HG03442 (cell line): ENCODE results near the gene MARCHF2.
A peak's percentile ranks its signal among the peaks of the same experiment; 100 is the strongest.
"Not testable (repeated sequence)": the region's sequence is repeated elsewhere in the genome, so short reads cannot be mapped to it uniquely, and the experiment has no call there.

Experiments
- ATAC-seq: cut with Tn5 transposase; IDR thresholded peaks from one replicate; pipeline ENCODE4 v1.9.1; 2021; ENCODE audit warnings: mild to moderate bottlenecking, moderate library complexity; ENCODE audit not compliant: unreplicated experiment

Gene MARCHF2

DNA sequence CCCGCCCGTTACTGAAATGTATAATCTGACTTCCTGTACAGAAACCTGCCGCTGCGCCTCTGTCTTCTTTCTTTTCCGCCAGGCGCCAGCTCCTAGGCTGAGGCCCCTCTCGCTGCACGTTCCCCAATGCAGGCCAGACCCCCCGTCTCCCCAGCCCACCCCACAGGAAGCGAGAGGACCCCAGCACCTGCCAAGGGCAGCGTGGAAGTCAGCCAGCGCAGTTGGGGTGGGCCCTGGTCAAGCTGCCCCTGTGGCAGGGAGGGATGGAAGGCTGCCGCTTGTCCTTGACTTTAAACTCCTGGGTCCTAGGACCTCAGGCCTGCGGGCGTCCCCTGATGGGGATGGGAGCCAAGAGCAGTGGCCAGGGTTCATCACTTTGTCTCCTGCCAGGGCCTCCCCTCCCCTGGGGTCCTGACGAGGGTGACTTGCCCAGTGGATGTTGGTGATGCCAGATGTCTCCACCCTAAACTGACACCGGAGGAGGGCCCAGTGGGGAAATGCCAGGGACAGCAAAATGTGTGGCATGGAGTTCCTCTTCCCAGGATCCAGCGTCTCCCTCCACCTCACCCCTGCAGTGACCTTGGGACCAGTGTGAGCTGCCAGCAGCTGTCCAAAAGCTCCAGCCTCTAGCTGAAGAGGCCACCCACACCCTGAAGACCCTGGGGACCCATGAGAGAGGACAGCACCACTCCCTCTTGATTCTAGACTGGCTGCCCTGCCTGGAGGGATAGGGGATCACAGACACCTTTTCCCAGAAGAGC, 8.5 kb upstream of the MARCHF2 start:
- ATAC-seq: no peak

DNA sequence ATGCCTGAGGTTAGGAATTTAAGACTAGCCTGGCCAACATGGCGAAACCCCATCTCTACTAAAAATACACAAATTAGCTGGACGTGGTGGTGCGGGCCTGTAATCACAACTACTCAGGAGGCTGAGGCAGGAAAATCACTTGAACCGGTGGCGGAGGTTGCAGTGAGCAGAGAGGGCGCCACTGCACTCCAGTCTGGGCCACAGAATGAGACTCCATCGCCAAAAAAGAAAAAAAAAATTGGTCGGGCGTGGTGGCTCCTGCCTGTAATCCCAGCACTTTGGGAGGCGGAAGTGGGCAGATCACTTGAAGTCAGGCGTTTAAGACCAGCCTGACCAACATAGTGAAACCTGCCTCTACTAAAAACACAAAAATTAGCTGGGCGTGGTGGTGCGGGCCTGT, 2.4 kb upstream of the MARCHF2 start:
- not testable (repeated sequence) for ATAC-seq

DNA sequence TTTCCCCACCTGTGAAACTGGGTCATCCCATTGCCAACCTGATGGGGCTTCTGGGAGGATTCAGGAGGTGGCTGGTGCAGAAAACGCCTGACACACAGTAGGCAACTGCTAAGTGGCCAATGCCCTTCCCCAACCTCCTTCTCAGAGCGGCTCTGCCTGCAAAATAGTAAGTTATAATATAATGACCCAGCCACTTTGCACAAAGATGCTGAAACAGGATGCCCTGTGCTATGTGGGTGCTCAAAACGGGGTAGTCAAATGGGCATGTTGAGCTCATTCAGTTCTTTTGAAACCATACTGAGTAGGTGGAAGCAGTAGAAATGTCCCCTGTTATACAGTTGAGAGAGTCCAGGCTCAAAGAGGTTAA, 507 bp downstream of the MARCHF2 start:
- no peak for ATAC-seq

DNA sequence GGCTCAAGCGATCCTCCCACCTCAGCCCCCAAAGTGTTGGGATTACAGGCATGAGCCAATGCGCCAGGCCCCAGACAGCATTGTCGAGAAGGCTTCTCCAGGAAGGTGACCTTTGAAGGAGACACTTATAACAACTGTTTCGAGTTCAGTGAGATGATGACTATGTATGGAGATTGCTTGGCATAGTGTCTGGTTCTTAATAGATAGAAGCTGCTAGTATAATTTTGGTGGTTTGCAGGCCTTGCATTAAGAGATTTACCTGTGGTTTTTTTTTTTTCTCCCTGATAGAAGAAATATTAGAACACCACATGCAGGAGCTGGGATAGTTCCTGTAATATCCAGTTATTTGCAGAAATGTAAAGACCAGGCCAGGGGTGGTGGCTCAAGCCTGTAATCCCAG, 3.7 kb downstream of the MARCHF2 start:
- no peak for ATAC-seq

DNA sequence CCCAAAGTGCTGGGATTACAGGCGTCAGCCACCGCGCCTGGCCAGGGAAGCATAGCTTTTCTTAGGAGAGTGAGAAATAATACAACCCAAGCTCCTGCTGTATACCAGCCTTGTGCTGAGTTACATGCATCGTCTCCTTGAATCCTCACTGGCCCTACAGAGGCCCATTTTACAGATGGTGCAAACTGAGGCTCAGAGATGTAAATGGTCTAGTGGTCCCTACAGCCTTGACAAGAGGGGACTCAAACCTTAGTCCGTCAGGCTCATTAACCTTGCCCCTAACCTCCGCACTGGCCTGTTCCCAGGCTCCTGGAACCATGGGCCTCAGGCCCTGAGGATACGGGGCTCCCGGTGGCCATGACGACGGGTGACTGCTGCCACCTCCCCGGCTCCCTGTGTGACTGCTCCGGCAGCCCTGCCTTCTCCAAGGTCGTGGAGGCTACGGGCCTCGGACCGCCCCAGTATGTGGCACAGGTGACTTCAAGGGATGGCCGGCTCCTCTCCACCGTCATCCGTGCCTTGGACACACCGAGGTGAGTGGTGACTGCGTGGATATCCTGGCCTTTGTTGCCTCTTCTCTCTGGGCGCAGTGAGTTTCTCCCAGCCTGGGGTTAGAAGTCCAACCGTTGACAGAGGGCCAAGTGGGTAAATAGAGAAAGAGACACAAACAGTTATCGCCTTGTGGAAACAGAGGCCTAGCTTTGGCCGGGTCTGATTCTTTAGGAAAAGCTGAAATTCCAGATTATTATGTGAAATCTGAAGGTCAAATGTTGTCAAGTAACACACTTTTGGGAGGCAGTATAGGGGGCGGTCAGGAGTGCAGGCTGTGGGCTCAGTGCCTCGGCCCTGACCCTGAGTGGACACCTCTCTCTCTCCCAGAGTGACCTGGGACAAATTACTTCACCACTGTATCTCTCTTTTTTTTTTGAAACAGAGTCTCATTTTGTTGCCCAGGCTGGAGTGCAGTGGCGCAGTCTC, 8.7 kb downstream of the MARCHF2 start:
- no peak for ATAC-seq

DNA sequence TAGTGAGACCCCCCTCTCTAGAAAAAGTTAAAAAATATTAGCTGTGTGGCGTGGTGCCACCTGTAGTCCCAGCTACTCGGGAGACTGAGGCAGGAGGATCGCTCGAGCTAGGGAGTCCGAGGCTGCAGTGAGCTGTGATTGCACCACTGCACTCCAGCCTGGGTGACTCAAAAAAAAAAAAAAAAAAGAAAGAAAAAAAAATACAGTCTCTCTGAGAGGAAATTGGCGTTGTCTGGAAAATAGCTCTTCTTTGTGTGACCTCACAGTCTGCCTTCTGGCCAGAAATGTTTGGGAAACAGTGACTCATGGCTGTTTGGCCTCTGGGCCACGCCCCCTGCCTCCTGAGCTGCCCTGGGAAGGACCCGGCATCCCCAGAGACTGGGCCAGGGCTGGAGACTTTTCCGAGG, 10.7 kb downstream of the MARCHF2 start:
- ATAC-seq: no peak

DNA sequence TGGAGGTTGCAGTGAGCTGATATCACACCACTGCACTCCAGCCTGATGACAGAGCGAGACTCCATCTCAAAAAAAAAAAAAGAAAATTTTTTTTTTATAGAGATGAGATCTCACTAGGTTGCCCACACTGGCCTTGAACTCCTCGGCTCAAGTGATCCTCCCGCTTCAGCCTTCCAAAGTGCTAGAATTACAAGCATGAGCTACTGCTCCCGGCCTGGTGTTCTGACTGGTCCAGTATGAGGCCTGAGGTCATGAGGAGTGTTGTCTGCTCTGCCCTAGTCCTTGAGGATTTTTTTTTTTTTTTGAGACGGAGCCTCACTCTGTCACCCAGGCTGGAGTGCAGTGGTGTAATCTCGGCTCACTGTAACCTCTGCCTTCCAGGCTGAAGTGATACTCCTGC, 12.2 kb downstream of the MARCHF2 start:
- not testable (repeated sequence) for ATAC-seq

DNA sequence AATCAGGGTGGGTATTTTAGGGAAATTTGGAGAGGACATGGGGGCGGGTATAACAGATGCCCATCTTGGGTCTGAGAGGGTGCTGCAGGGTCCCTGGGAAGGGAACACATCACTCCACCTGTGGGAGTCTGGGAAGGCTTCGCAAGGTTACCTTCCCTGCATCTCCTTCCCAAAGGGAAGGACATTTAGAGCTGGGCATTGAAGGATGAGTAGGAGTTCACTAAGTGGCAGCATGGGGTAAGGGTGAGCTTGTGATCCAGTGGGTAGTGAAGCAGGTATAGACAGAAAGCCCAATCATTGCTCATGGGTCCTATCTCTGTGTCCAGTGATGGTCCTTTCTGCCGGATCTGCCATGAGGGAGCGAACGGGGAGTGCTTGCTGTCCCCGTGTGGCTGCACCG, 13.2 kb downstream of the MARCHF2 start:
- no peak for ATAC-seq

DNA sequence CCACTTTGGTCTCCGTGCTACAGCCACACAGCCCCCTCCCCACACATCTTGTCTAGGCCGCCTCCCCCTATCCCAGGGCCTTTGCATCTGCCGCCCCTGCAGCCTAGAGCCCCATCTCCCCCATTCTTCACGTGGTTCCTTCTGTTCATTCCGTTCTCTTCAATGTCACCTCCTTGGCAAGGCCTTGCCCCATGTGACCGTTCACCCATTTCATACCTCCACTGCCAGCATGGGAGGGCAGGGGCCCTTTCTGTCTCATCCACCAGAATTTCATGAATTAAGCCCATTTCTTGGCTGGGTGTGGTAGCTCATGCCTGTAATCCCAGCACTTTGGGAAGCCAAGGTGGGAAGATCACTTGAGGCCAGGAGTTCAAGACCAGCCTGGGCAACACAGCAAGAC, 15.9 kb downstream of the MARCHF2 start:
- ATAC-seq: no peak

DNA sequence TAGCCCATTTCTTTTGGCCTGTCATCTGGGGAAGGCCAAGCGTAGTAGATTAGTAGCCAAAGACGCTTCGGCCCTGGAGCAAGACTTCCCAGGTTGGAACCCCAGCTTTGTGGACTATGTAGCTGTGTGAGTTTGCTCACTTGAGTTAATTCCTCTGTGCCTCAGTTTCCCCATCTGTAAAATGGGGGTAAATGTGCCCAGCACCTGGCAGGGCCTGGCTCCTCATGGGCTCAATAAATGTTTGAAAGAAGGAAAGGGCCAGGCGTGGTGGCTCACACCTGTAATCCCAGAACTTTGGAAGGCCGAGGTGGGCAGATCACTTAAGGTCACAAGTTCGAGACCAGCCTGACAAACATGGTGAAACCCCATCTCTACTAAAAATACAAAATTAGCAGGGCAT, 16.7 kb downstream of the MARCHF2 start:
- no peak for ATAC-seq

DNA sequence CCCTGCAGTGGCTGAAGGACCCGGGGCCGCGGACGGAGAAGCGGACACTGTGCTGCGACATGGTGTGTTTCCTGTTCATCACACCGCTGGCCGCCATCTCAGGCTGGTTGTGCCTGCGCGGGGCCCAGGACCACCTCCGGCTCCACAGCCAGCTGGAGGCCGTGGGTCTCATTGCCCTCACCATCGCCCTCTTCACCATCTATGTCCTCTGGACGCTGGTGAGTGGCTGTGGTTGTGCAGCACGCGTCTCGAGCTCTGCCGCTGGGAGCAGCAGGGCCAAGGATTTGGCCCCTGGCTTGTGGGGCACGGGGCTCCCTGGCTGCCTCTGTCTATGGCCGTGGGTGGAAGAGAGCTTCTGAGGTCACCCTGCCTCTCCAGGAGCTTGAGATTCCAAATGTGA, 17.5 kb downstream of the MARCHF2 start:
- ATAC-seq: no peak

DNA sequence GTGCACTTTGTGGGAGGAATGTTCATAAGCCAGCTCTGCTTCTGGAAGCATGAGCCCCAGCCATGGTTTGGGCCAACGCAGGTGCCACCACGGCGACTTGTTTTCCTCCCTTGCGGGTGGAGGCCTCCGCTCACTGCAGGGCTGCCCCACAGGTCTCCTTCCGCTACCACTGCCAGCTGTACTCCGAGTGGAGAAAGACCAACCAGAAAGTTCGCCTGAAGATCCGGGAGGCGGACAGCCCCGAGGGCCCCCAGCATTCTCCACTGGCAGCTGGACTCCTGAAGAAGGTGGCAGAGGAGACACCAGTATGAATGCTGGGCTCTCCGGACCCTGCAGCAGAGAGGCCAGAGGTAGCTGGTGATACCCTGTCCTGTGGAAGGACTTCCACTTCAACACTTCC, 25.1 kb downstream of the MARCHF2 start:
- ATAC-seq: no peak

DNA sequence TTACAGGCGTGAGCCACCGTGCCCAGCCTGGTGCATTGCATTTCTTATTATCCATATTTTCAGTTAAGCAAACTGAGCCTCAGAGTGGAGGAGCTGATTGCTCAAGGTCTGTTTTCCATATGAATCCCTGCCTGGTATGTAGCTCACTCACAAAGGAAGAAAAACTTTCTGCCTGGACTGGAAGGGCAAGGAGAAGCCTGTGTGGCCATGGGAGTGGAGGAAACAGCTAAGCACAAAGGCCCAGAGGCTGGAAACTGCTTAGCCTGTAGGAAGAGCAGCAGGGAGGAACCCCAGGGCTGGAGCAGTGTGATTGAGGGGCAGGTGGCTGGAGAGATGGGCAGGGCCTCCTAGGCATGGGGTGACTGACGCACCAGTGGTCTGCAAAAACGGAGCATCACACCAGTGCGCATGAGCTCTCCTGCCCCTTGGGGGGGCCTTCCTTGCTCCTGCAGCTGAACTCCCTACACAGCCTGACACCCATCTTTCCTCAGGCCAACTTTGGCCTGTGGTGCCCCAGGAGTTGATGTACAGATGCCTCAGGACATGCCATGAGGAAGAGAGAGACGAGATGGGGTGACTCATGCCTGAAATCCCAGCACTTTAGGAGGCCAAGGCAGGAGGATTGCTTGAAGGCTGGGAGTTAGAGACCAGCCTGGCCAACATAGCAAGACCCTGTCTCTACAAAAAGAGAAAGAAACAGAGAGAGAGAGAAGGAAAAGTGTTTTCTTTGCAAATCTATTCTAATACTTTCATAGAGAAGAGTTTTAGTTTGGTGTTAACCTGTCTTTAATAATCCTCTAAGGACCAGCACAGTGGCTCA, 28.8 kb downstream of the MARCHF2 start:
- ATAC-seq: no peak

DNA sequence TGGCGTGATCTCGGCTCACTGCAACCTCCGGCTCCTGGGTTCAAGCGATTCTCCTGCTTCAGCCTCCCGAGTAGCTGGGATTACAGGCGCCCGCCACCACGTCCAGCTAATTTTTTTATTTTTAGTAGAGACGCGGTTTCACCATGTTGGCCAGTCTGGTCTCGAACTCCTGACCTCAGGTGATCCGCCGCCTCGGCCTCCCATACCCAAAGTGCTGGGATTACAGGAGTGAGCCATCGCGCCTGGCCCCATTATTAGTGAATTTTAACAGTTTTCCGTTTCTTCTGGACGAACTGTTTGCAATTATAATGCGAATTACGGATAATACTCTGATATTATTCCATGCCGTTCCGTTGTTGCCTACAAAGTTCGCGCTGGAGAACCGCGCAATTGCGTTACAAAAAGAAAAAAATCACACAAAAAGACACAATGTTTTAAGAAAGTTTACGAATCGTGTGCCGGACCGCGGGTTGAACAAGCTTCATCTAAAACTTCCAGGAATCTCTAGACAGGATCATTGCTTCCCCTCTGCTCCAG, 31.1 kb downstream of the MARCHF2 start:
- not testable (repeated sequence) for ATAC-seq

DNA sequence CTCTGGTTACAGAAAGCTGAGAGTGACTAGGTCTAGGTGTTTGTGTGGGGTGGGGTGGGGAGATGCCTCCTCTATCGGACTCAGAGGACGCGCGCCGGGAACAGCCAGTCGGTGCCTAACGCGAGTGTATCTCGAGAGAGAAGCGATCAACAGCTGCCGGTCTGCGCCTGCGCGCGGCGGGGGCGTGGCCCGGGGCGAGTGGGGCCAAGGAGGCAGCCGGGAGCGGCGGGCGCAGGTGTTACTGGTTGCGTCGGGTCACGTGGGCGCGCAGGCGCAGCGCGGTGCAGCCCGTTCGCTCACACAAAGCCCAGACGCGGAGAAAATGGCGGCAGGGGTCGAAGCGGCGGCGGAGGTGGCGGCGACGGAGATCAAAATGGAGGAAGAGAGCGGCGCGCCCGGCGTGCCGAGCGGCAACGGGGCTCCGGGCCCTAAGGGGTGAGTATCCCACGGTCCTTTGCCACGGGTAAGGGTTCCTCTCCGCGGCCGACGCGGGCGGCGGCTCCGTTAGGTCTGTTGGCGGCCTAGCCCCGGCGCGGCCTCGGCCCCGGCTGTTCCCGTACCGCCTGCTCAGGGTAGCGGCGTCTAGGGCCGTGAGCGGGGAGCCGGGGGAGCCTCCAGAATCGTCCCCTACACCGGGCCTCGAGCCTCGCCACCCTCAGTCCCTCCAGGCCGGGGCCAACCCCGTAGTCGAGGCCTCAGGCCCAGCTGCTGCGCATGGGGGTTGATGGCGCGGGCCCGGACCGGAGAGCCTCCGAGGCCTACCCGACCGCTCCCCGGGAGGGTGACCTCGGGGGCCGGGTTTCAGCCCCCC, 31.8 kb downstream of the MARCHF2 start, which contains the start of gene HNRNPM:
Gene HNRNPM, plus strand, starts transcription at position 299 of the 811 bp plus-strand sequence. Its CDS starts 24 bp downstream, at position 323.
- ATAC-seq: peak; percentile 83

DNA sequence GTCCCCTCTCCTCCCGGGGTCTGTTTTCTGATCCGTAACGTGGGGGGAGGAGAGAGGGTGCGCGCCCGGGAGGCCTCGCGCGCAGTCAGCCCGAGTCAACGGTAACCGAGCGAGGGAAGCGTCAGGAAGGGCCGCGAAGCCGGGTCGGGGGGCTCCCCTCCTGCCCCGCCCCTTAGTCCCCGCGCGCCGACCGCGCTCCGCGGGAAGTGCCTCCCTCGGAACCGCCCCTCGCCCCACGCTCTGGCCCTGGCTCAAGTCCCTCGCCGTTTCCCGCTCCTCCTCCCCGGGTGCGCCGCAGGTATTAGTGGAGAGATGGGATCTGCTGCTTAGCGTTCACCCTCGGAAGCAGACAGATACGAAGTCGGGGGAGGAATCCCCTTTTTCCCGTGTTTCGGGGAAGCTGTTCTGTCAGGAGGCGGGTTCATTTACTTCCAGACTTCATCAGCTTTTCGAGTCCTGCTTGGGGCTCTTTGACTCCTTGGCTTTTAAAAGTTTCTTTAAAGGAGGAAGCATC, 32.4 kb downstream of the MARCHF2 start:
- ATAC-seq: peak; percentile 11

DNA sequence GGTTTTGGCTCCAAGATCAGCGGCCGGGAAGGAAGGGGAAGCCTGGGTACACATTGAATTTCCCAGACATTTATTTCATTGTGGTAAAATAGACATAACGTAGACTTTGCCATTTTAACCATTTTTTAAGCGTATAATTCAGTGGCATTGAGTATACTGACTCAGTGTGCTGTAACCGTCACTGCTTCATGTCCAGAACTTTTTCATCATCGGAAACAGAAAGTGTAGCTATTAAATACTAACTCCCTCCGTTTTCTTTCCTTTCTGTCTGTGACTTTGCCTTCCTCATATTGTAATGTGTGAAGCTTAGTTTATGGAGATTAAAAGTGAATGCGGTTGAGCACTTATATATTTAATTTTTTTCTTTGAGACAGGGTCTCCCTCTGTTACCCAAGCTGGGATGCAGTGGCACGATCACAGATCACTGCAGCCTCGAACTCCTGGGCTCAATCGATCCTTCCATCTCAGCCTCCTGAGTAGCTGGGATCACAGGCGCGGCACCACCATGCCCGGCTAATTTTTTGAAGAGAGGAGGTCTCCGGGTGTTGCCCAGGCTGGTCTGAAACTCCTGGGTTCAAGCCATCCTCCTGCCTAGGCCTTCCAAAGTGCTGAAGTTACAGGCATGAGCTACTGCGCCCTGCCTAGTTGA, 33.1 kb downstream of the MARCHF2 start:
- no peak for ATAC-seq

DNA sequence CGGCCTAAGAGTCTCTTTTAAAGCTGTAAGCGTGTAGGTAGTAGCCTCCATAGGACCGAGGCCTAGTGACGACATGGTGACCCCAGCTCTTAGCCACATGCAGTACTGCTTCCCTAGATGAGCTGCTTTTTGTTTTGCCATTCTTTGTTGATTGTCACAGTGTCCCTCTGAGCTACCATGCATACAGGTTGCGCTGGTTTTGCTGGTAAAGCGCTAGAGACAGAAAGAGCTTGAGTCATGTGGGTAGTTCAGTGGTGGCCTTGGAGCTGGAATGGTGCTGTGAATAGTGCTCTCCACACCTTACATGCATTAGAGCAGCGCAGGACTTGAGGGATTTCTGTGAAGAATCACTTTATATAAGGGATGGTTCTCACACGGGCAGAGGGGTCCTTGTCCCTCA, 36.7 kb downstream of the MARCHF2 start:
- ATAC-seq: no peak

DNA sequence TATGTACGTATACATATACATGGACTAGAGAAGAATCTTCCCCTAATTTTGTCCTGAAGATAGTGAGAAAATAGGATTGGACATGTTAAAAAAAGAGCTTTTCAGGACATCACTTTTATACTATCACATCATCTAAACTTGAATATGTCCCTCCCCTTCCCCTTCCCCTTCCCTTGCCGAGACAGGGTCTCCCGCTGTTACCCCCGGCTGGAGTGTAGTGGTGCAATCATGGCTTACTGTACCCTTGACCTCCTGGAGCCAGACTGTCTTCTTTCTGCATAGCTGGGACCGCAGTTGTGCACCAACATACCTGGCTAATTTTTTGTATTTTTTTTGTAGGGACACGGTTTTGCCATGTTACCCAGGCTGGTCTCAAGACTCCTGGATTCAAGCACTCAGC, 38.3 kb downstream of the MARCHF2 start:
- no peak for ATAC-seq
